ENCODE data around the gene PJA1. TPM values are rescaled to one million over a fixed set of nuclear protein-coding genes. Genes with fewer than 3 reads are reported as not detected.

Gene PJA1
- total RNA-seq, 1 experiment from 2014 or later: 43.1 TPM

DNA sequence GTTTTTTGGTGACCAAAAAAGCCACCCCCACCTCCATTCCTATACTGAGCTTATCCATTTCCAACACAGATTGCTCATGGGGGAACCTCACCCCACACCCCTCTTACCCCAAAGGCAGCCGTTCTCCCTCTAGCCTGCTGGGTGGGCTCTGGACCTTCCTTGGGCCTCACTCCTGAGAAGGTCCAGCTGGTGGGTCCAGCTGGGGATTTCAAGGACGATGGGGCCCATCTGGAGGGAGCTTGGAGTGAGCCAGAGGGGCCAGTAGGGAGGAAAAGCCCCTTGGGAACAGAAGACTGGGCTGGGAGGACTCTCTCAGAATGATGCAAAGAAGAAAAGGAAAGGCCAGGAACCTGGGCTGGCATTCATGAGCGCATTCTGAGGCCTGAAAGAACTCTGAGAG, 42.0 kb upstream of the PJA1 start:
- ChIA-PET POLR2A (no interaction called here), CTCF (no interaction called here)
- H3K4me1 Mint-ChIP-seq: no peaks in the 10 kb centered on the region
- peaks cover 6% of the 10 kb centered on the region for H3K9me3 Mint-ChIP-seq
- ATAC-seq (no peak), DNase-seq (ENCODE audit: low spot score) (no peak)
- no peaks in the 10 kb centered on the region for H3K36me3 Mint-ChIP-seq
- H3K27me3 Mint-ChIP-seq (ENCODE audit: low read depth): peaks cover 2% of the 10 kb centered on the region
- TF ChIP-seq ZNF317 (CRISPR knock-in tag; IDR thresholded peaks at IDR 0.05; ENCODE audit: borderline replicate concordance, low read depth) (no peak), TEAD4 (CRISPR knock-in tag; IDR thresholded peaks at IDR 0.05) (no peak), RELA (CRISPR knock-in tag; IDR thresholded peaks at IDR 0.05; ENCODE audit: borderline replicate concordance) (no peak), ETV6 (CRISPR knock-in tag; IDR thresholded peaks at IDR 0.05) (no peak), JAZF1 (CRISPR knock-in tag; IDR thresholded peaks at IDR 0.05) (no peak), NFYB (CRISPR knock-in tag; conservative IDR thresholded peaks at IDR 0.05; ENCODE audit: low read depth) (no peak), ZNF416 (CRISPR knock-in tag; IDR thresholded peaks at IDR 0.05) (no peak)
- TF ChIP-seq, protein P1, sequence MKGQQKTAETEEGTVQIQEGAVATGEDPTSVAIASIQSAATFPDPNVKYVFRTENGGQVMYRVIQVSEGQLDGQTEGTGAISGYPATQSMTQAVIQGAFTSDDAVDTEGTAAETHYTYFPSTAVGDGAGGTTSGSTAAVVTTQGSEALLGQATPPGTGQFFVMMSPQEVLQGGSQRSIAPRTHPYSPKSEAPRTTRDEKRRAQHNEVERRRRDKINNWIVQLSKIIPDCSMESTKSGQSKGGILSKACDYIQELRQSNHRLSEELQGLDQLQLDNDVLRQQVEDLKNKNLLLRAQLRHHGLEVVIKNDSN (CRISPR knock-in tag; IDR thresholded peaks at IDR 0.05): no peak
- TF ChIP-seq, protein P2, sequence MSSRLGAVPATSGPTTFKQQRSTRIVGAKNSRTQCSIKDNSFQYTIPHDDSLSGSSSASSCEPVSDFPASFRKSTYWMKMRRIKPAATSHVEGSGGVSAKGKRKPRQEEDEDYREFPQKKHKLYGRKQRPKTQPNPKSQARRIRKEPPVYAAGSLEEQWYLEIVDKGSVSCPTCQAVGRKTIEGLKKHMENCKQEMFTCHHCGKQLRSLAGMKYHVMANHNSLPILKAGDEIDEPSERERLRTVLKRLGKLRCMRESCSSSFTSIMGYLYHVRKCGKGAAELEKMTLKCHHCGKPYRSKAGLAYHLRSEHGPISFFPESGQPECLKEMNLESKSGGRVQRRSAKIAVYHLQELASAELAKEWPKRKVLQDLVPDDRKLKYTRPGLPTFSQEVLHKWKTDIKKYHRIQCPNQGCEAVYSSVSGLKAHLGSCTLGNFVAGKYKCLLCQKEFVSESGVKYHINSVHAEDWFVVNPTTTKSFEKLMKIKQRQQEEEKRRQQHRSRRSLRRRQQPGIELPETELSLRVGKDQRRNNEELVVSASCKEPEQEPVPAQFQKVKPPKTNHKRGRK (CRISPR knock-in tag; IDR thresholded peaks at IDR 0.05; ENCODE audit: borderline replicate concordance): no peak
- TF ChIP-seq, protein P3, sequence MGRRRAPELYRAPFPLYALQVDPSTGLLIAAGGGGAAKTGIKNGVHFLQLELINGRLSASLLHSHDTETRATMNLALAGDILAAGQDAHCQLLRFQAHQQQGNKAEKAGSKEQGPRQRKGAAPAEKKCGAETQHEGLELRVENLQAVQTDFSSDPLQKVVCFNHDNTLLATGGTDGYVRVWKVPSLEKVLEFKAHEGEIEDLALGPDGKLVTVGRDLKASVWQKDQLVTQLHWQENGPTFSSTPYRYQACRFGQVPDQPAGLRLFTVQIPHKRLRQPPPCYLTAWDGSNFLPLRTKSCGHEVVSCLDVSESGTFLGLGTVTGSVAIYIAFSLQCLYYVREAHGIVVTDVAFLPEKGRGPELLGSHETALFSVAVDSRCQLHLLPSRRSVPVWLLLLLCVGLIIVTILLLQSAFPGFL (CRISPR knock-in tag; IDR thresholded peaks at IDR 0.05; ENCODE audit: borderline replicate concordance): no peak
- TF ChIP-seq, protein P4, sequence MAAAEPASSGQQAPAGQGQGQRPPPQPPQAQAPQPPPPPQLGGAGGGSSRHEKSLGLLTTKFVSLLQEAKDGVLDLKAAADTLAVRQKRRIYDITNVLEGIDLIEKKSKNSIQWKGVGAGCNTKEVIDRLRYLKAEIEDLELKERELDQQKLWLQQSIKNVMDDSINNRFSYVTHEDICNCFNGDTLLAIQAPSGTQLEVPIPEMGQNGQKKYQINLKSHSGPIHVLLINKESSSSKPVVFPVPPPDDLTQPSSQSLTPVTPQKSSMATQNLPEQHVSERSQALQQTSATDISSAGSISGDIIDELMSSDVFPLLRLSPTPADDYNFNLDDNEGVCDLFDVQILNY (CRISPR knock-in tag; IDR thresholded peaks at IDR 0.05): no peak
- TF ChIP-seq, protein P5, sequence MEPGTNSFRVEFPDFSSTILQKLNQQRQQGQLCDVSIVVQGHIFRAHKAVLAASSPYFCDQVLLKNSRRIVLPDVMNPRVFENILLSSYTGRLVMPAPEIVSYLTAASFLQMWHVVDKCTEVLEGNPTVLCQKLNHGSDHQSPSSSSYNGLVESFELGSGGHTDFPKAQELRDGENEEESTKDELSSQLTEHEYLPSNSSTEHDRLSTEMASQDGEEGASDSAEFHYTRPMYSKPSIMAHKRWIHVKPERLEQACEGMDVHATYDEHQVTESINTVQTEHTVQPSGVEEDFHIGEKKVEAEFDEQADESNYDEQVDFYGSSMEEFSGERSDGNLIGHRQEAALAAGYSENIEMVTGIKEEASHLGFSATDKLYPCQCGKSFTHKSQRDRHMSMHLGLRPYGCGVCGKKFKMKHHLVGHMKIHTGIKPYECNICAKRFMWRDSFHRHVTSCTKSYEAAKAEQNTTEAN (CRISPR knock-in tag; IDR thresholded peaks at IDR 0.05): no peak
- TF ChIP-seq, protein P6, sequence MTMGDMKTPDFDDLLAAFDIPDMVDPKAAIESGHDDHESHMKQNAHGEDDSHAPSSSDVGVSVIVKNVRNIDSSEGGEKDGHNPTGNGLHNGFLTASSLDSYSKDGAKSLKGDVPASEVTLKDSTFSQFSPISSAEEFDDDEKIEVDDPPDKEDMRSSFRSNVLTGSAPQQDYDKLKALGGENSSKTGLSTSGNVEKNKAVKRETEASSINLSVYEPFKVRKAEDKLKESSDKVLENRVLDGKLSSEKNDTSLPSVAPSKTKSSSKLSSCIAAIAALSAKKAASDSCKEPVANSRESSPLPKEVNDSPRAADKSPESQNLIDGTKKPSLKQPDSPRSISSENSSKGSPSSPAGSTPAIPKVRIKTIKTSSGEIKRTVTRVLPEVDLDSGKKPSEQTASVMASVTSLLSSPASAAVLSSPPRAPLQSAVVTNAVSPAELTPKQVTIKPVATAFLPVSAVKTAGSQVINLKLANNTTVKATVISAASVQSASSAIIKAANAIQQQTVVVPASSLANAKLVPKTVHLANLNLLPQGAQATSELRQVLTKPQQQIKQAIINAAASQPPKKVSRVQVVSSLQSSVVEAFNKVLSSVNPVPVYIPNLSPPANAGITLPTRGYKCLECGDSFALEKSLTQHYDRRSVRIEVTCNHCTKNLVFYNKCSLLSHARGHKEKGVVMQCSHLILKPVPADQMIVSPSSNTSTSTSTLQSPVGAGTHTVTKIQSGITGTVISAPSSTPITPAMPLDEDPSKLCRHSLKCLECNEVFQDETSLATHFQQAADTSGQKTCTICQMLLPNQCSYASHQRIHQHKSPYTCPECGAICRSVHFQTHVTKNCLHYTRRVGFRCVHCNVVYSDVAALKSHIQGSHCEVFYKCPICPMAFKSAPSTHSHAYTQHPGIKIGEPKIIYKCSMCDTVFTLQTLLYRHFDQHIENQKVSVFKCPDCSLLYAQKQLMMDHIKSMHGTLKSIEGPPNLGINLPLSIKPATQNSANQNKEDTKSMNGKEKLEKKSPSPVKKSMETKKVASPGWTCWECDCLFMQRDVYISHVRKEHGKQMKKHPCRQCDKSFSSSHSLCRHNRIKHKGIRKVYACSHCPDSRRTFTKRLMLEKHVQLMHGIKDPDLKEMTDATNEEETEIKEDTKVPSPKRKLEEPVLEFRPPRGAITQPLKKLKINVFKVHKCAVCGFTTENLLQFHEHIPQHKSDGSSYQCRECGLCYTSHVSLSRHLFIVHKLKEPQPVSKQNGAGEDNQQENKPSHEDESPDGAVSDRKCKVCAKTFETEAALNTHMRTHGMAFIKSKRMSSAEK (CRISPR knock-in tag; IDR thresholded peaks at IDR 0.05; ENCODE audit: borderline replicate concordance): no peak
- no peak overlapping the region for H3K27ac Mint-ChIP-seq
- H3K4me3 Mint-ChIP-seq: no peak overlapping the region

DNA sequence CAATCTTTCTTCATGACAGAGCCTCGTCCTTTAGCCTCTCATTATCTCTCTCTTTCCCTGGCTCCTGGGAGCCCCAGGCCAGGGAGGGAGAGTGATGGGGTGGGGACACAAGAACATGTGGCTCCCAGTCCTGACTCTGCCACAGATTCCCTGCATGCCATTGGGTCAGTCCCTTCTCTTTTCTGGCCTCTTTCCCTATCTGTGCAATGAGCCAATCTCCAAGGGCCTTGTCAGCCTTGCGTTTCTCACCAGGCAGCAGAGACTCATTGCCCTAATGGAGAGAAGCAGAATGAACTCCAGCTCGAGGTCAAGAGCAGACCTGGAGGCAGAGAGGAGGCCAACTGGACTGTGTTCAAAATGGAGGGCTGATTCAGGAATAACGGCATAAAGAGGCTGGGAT, 38.4 kb upstream of the PJA1 start:
- DNase-seq (ENCODE audit: low spot score) (no peak), ATAC-seq (no peak)
- ChIA-PET POLR2A (no interaction called here), CTCF (no interaction called here)
- H3K27me3 Mint-ChIP-seq (ENCODE audit: low read depth): no peaks in the 10 kb centered on the region; the same call in 1 of the 2 replicates
- H3K27ac Mint-ChIP-seq: no peak overlapping the region
- no peak overlapping the region for H3K4me3 Mint-ChIP-seq
- H3K9me3 Mint-ChIP-seq: no peaks in the 10 kb centered on the region
- H3K4me1 Mint-ChIP-seq: no peaks in the 10 kb centered on the region
- no peaks in the 10 kb centered on the region for H3K36me3 Mint-ChIP-seq
- TF ChIP-seq, protein P3 (CRISPR knock-in tag; IDR thresholded peaks at IDR 0.05; ENCODE audit: borderline replicate concordance): no peak
- TF ChIP-seq ZNF416 (CRISPR knock-in tag; IDR thresholded peaks at IDR 0.05) (no peak), ELF4 (CRISPR knock-in tag; IDR thresholded peaks at IDR 0.05; ENCODE audit: low read depth) (no peak), CREB1 (CRISPR knock-in tag; IDR thresholded peaks at IDR 0.05) (no peak), NR3C1 (CRISPR knock-in tag; conservative IDR thresholded peaks at IDR 0.05; ENCODE audit: low read depth) (no peak), SOX15 (CRISPR knock-in tag; IDR thresholded peaks at IDR 0.05) (no peak)
- TF ChIP-seq, protein P7, sequence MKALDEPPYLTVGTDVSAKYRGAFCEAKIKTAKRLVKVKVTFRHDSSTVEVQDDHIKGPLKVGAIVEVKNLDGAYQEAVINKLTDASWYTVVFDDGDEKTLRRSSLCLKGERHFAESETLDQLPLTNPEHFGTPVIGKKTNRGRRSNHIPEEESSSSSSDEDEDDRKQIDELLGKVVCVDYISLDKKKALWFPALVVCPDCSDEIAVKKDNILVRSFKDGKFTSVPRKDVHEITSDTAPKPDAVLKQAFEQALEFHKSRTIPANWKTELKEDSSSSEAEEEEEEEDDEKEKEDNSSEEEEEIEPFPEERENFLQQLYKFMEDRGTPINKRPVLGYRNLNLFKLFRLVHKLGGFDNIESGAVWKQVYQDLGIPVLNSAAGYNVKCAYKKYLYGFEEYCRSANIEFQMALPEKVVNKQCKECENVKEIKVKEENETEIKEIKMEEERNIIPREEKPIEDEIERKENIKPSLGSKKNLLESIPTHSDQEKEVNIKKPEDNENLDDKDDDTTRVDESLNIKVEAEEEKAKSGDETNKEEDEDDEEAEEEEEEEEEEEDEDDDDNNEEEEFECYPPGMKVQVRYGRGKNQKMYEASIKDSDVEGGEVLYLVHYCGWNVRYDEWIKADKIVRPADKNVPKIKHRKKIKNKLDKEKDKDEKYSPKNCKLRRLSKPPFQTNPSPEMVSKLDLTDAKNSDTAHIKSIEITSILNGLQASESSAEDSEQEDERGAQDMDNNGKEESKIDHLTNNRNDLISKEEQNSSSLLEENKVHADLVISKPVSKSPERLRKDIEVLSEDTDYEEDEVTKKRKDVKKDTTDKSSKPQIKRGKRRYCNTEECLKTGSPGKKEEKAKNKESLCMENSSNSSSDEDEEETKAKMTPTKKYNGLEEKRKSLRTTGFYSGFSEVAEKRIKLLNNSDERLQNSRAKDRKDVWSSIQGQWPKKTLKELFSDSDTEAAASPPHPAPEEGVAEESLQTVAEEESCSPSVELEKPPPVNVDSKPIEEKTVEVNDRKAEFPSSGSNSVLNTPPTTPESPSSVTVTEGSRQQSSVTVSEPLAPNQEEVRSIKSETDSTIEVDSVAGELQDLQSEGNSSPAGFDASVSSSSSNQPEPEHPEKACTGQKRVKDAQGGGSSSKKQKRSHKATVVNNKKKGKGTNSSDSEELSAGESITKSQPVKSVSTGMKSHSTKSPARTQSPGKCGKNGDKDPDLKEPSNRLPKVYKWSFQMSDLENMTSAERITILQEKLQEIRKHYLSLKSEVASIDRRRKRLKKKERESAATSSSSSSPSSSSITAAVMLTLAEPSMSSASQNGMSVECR (CRISPR knock-in tag; IDR thresholded peaks at IDR 0.05; ENCODE audit: borderline replicate concordance): no peak

All from WTC11 (cell line).